OCI-LY1 (cell line): ENCODE measurements around the gene RPL37.

Experiments used
- H2AFZ ChIP-seq: fragments of 200-600 bp; sonication (generic), shearing (Covaris generic); 2 replicates; pipeline ENCODE4 v1.6.0; 2014; ENCODE audit warnings: antibody characterized with exemption, mild to moderate bottlenecking, low read length
- H3F3A ChIP-seq: fragments of 200-600 bp; sonication (generic), shearing (Covaris generic); 2 replicates; pipeline ENCODE4 v1.6.0; 2014; ENCODE audit warnings: mild to moderate bottlenecking, antibody characterized with exemption, low read length, moderate library complexity; ENCODE audit not compliant: insufficient read depth
- H3K27ac ChIP-seq: fragments of 200-600 bp; sonication (generic); 2 replicates; pipeline ENCODE4 v1.5.1; 2014; ENCODE audit warnings: low read length, mixed run types, mild to moderate bottlenecking, low read depth; ENCODE audit not compliant: poor library complexity, severe bottlenecking
- H3K27me3 ChIP-seq: fragments of 200-600 bp; sonication (generic); 2 replicates; pipeline ENCODE4 v1.6.0; 2014; ENCODE audit warnings: antibody characterized with exemption, mild to moderate bottlenecking, low read length, moderate library complexity; ENCODE audit not compliant: insufficient read depth
- H3K36me3 ChIP-seq: fragments of 200-600 bp; sonication (generic); 2 replicates; pipeline ENCODE4 v1.6.1; 2014; ENCODE audit warnings: mild to moderate bottlenecking, antibody characterized with exemption, low read length, moderate library complexity, mixed read lengths; ENCODE audit not compliant: insufficient read depth
- H3K4me1 ChIP-seq: fragments of 200-600 bp; sonication (generic); 2 replicates; pipeline ENCODE4 v1.5.1; 2014; ENCODE audit warnings: mild to moderate bottlenecking, low read length, moderate library complexity; ENCODE audit not compliant: insufficient read depth, severe bottlenecking
- H3K4me2 ChIP-seq: fragments of 200-600 bp; sonication (generic), shearing (Covaris generic); 2 replicates; pipeline ENCODE4 v1.6.1; 2014; ENCODE audit warnings: low read length
- H3K4me3 ChIP-seq: fragments of 200-600 bp; sonication (generic); 2 replicates; pipeline ENCODE4 v1.5.1; 2014; ENCODE audit warnings: low read length, low read depth, mild to moderate bottlenecking, mixed read lengths; ENCODE audit not compliant: poor library complexity, severe bottlenecking
- H3K79me2 ChIP-seq: fragments of 200-600 bp; shearing (Covaris generic); 2 replicates; pipeline ENCODE4 v1.6.1; 2016; ENCODE audit warnings: mixed run types, low read length, mixed read lengths; ENCODE audit not compliant: insufficient read depth
- H3K9ac ChIP-seq: fragments of 200-600 bp; sonication (generic), shearing (Covaris generic); 2 replicates; pipeline ENCODE4 v1.6.1; 2014; ENCODE audit warnings: mild to moderate bottlenecking, low read length, mixed read lengths
- H3K9me2 ChIP-seq: fragments of 200-600 bp; sonication (generic), shearing (Covaris generic); 2 replicates; pipeline ENCODE4 v1.6.1; 2014; ENCODE audit warnings: low read depth, mild to moderate bottlenecking, low read length, mixed read lengths
- H3K9me3 ChIP-seq: fragments of 200-600 bp; shearing (Covaris generic); 2 replicates; pipeline ENCODE4 v1.6.1; 2014; ENCODE audit warnings: low read length, mixed read lengths
- H4K20me1 ChIP-seq: fragments of 200-600 bp; sonication (generic), shearing (Covaris generic); 2 replicates; pipeline ENCODE4 v1.6.0; 2016; ENCODE audit warnings: mild to moderate bottlenecking, low read length; ENCODE audit not compliant: insufficient read depth
- EZH2 ChIP-seq: fragments of 200-600 bp; sonication (generic), shearing (Covaris generic); IDR thresholded peaks from 2 replicates; pipeline ENCODE4 v1.8.0; 2017; ENCODE audit warnings: borderline replicate concordance, mixed run types, mild to moderate bottlenecking, antibody characterized with exemption, low read length, moderate library complexity, mixed read lengths
- TF ChIP-seq, protein P1 (sequence below): fragments of 200-600 bp; sonication (generic), shearing (Covaris generic); IDR thresholded peaks from 2 replicates; pipeline ENCODE4 v1.5.1; 2017; ENCODE audit warnings: mild to moderate bottlenecking, antibody characterized with exemption, low read length, moderate library complexity, mixed read lengths

RPL37 gene

DNA sequence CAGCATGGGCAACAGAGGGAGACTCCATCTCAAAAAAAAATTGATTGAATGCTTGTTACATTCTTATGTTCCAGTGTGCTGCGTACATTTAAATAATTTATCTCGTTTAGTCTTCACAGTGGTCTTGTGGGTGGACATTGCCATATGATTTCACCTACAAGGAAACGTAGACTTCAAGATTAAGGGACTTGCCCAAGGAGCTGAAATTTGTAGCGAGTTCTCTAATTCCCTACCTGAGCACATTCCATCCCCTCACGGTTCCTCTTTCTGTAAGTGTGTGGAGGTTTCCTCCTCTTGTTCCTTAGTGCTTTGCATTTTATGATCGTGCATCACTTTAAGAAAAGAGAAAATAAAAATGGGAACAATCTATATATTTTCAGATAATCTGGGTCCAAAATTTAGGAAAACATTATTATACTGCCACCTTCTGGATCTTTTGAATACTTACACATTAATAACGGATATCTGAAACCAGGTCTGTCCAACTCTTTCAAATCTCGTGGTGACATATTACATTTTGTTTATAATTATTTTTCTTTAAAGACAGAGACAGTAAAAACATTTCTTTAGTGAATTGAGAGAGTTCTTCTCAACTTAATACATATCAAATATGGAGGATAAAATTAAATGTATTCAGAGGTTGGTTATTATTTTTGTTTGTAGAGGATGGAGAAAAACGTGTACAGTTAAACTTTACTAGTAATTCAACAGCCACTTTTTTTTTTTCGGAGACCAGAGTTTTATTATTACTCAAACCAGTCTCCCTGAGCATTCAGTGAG lies 44.3 kb upstream of the RPL37 start:
- no peak overlapping the region for H3K4me3 ChIP-seq
- no peak overlapping the region for H3K9ac ChIP-seq
- no peak overlapping the region for H2AFZ ChIP-seq
- H3K9me3 ChIP-seq: 0 out of 2 replicates have a peak, but pooled peaks cover 3% of the 10 kb centered on the region
- TF ChIP-seq, protein P1, sequence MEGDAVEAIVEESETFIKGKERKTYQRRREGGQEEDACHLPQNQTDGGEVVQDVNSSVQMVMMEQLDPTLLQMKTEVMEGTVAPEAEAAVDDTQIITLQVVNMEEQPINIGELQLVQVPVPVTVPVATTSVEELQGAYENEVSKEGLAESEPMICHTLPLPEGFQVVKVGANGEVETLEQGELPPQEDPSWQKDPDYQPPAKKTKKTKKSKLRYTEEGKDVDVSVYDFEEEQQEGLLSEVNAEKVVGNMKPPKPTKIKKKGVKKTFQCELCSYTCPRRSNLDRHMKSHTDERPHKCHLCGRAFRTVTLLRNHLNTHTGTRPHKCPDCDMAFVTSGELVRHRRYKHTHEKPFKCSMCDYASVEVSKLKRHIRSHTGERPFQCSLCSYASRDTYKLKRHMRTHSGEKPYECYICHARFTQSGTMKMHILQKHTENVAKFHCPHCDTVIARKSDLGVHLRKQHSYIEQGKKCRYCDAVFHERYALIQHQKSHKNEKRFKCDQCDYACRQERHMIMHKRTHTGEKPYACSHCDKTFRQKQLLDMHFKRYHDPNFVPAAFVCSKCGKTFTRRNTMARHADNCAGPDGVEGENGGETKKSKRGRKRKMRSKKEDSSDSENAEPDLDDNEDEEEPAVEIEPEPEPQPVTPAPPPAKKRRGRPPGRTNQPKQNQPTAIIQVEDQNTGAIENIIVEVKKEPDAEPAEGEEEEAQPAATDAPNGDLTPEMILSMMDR: peak; percentile 67
- no peak for TF ChIP-seq EZH2
- H3K79me2 ChIP-seq: no peaks in the 10 kb centered on the region
- H3K36me3 ChIP-seq: no peaks in the 10 kb centered on the region; the same call in 1 of the 2 replicates
- H3K27ac ChIP-seq: no peak overlapping the region
- no peaks in the 10 kb centered on the region; the same call in 1 of the 2 replicates for H3K27me3 ChIP-seq
- H4K20me1 ChIP-seq: no peaks in the 10 kb centered on the region
- no peaks in the 10 kb centered on the region for H3K9me2 ChIP-seq
- H3K4me1 ChIP-seq: no peaks in the 10 kb centered on the region
- H3K4me2 ChIP-seq: no peak overlapping the region
- H3F3A ChIP-seq: no peaks in the 10 kb centered on the region

DNA sequence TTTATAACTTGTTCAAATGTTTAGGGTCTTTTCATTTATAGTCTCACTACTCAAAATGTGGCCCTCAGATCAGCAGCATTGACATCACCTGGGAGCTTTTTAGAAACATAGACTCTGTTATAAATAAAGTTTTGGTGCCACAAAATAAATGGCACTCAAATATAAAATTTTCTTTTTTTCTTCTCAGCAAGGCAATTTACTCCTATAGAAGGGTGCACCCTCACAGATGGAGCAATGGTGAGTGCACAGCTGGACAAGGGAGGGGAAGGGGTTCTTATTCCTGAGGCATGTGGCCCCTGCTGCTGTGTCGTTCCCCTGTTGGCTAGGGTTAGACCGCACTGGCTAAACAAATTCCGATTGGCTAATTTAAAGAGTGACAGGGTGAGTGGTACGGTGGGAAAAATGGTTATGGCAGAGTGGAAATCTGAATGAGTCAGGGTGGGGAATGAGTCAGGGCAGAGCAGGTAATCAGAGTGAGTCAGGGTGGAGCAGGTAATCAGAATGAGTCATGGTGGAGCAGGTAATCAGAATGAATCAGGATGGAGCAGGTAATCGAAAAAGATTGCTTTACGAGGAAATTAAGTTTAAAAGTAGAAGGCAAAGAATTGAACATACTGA lies 42.5 kb upstream of the RPL37 start:
- no peak for TF ChIP-seq EZH2
- TF ChIP-seq, protein P1: no peak
- no peak overlapping the region for H3K27ac ChIP-seq

DNA sequence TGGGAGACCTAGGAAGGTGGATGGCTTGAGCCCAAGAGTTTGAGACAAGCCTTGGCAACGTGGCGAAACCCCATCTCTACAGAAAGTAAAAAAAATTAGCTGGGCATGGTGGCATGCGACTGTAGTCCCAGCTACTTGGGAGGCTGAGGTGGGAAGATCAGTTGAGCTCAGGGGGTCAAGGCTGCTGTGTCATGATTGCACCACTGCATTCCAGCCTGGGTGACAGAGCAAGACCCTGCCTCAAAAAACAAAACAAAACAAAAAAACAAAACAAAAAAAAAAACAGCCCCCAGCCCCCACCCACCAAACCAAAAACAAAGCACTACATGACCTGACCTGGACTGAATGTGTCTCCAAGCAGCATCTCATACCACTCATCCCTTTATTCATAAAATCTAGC lies 40.9 kb upstream of the RPL37 start:
- Histone ChIP-seq H3K9ac (no peak overlapping the region), H3K27ac (no peak overlapping the region), H3K36me3 (no peaks in the 10 kb centered on the region), H3K4me1 (no peaks in the 10 kb centered on the region), H3K9me2 (no peaks in the 10 kb centered on the region), H2AFZ (no peak overlapping the region), H3F3A (no peaks in the 10 kb centered on the region), H3K9me3 (0 out of 2 replicates have a peak, but pooled peaks cover 3% of the 10 kb centered on the region), H3K4me3 (no peak overlapping the region), H4K20me1 (no peaks in the 10 kb centered on the region), H3K79me2 (no peaks in the 10 kb centered on the region), H3K4me2 (no peak overlapping the region), H3K27me3 (no peaks in the 10 kb centered on the region)
- TF ChIP-seq, protein P1: no peak
- TF ChIP-seq EZH2: no peak

More for the DNA sequence above, 42.5 kb upstream of the RPL37 start:
- H4K20me1 ChIP-seq: no peaks in the 10 kb centered on the region
- 0 out of 2 replicates have a peak, but pooled peaks cover 3% of the 10 kb centered on the region for H3K9me3 ChIP-seq
- no peak overlapping the region for H2AFZ ChIP-seq
- no peaks in the 10 kb centered on the region for H3K36me3 ChIP-seq
- no peaks in the 10 kb centered on the region; the same call in 1 of the 2 replicates for H3K27me3 ChIP-seq
- no peaks in the 10 kb centered on the region for H3K4me1 ChIP-seq
- no peak overlapping the region for H3K9ac ChIP-seq
- no peaks in the 10 kb centered on the region for H3K9me2 ChIP-seq
- H3K4me2 ChIP-seq: no peak overlapping the region
- no peak overlapping the region for H3K4me3 ChIP-seq
- no peaks in the 10 kb centered on the region for H3K79me2 ChIP-seq
- H3F3A ChIP-seq: no peaks in the 10 kb centered on the region
